ENCODE data around the gene ENOX2. TPM values are rescaled to one million over a fixed set of nuclear protein-coding genes. Genes with fewer than 3 reads are reported as not detected.

Gene ENOX2
- total and polyA plus RNA-seq, 4 donors, result 9.0 to 39.6 (median 22.7) TPM

GRCh38 chrX:130746077-130746476 lies 156.9 kb downstream of the ENOX2 start:
- Histone ChIP-seq H3K27me3 (ENCODE audit: control insufficient read depth in 1 of 2, insufficient read depth in 2 of 2, low read length in 1 of 2) (no peaks in the 10 kb centered on the region), H3K27ac (ENCODE audit: low read depth in 1 of 2, low read length in 2 of 2) (no peak overlapping the region), H3K4me1 (ENCODE audit: control insufficient read depth in 1 of 2, insufficient read depth in 2 of 2, low read length in 2 of 2) (peaks cover 2% of the 10 kb centered on the region in 2 donors), H3K4me3 (ENCODE audit: low read length in 2 of 2) (no peak overlapping the region), H3K36me3 (ENCODE audit: control insufficient read depth in 1 of 2, insufficient read depth in 2 of 2, low read length in 1 of 2) (no peaks in the 10 kb centered on the region), H3K9me3 (ENCODE audit: control insufficient read depth, low read length) (no peaks in the 10 kb centered on the region)
- no peak for DNase-seq
- no peak for ATAC-seq (ENCODE audit: low FRiP score)
- intact Hi-C loops (cut with DNase I), result no loop called here
- 58 to 75% methylated on average over 3 of the region's 3 CpGs for WGBS, 2 donors

- DNase-seq, result no peak
- peaks cover under 1 to 2% of the 10 kb centered on the region in 2 donors for H3K4me1 ChIP-seq (ENCODE audit: control insufficient read depth in 1 of 2, insufficient read depth in 2 of 2, low read length in 2 of 2)
- 14 to 40% methylated on average over 4 of the region's 4 CpGs for WGBS, 2 donors
- no peaks in the 10 kb centered on the region for H3K27me3 ChIP-seq (ENCODE audit: control insufficient read depth in 1 of 2, insufficient read depth in 2 of 2, low read length in 1 of 2)
- H3K9me3 ChIP-seq (ENCODE audit: control insufficient read depth, low read length), result no peaks in the 10 kb centered on the region
- intact Hi-C loops (cut with DNase I), result no loop called here
- no peaks in the 10 kb centered on the region for H3K36me3 ChIP-seq (ENCODE audit: control insufficient read depth in 1 of 2, insufficient read depth in 2 of 2, low read length in 1 of 2)
- H3K4me3 ChIP-seq (ENCODE audit: low read length in 2 of 2), result peak overlapping the region in 1 of 2 donors; percentile 8
- no peak overlapping the region for H3K27ac ChIP-seq (ENCODE audit: low read depth in 1 of 2, low read length in 2 of 2)
- ATAC-seq (ENCODE audit: low FRiP score), result no peak
These were observed 161.4 kb downstream of the ENOX2 start for GRCh38 chrX:130741584-130741983.

GRCh38 chrX:130741151-130741550 lies 161.9 kb downstream of the ENOX2 start:
- intact Hi-C loops (cut with DNase I), result no loop called here
- 71 to 87% methylated on average over 3 of the region's 3 CpGs for WGBS, 2 donors
- Histone ChIP-seq H3K27me3 (ENCODE audit: control insufficient read depth in 1 of 2, insufficient read depth in 2 of 2, low read length in 1 of 2) (no peaks in the 10 kb centered on the region), H3K4me3 (ENCODE audit: low read length in 2 of 2) (no peak overlapping the region), H3K27ac (ENCODE audit: low read depth in 1 of 2, low read length in 2 of 2) (no peak overlapping the region), H3K36me3 (ENCODE audit: control insufficient read depth in 1 of 2, insufficient read depth in 2 of 2, low read length in 1 of 2) (no peaks in the 10 kb centered on the region), H3K4me1 (ENCODE audit: control insufficient read depth in 1 of 2, insufficient read depth in 2 of 2, low read length in 2 of 2) (peaks cover 0 to 2% of the 10 kb centered on the region in 2 donors), H3K9me3 (ENCODE audit: control insufficient read depth, low read length) (no peaks in the 10 kb centered on the region)
- no peak for ATAC-seq (ENCODE audit: low FRiP score)
- no peak for DNase-seq

- DNase-seq (no peak), ATAC-seq (ENCODE audit: low FRiP score) (no peak)
- 82 to 87% methylated on average over 5 of the region's 5 CpGs for WGBS, 2 donors
These were observed 164.3 kb downstream of the ENOX2 start for GRCh38 chrX:130738638-130739195.

GRCh38 chrX:130734713-130735112 lies 168.3 kb downstream of the ENOX2 start:
- H3K9me3 ChIP-seq (ENCODE audit: control insufficient read depth, low read length), result no peaks in the 10 kb centered on the region
- H3K4me3 ChIP-seq (ENCODE audit: low read length in 2 of 2), result no peak overlapping the region
- H3K27me3 ChIP-seq (ENCODE audit: control insufficient read depth in 1 of 2, insufficient read depth in 2 of 2, low read length in 1 of 2), result no peaks in the 10 kb centered on the region
- H3K27ac ChIP-seq (ENCODE audit: low read depth in 1 of 2, low read length in 2 of 2), result no peak overlapping the region
- no peak for DNase-seq
- H3K36me3 ChIP-seq (ENCODE audit: control insufficient read depth in 1 of 2, insufficient read depth in 2 of 2, low read length in 1 of 2), result no peaks in the 10 kb centered on the region
- ATAC-seq (ENCODE audit: low FRiP score), result no peak
- intact Hi-C loops (cut with DNase I), result no loop called here
- no peaks in the 10 kb centered on the region for H3K4me1 ChIP-seq (ENCODE audit: control insufficient read depth in 1 of 2, insufficient read depth in 2 of 2, low read length in 2 of 2)

More at GRCh38 chrX:130738638-130739195, 164.3 kb downstream of the ENOX2 start:
- intact Hi-C loops (cut with DNase I), result no loop called here
- Histone ChIP-seq H3K9me3 (ENCODE audit: control insufficient read depth, low read length) (no peaks in the 10 kb centered on the region), H3K27ac (ENCODE audit: low read depth in 1 of 2, low read length in 2 of 2) (no peak overlapping the region), H3K4me1 (ENCODE audit: control insufficient read depth in 1 of 2, insufficient read depth in 2 of 2, low read length in 2 of 2) (no peaks in the 10 kb centered on the region), H3K4me3 (ENCODE audit: low read length in 2 of 2) (no peak overlapping the region), H3K27me3 (ENCODE audit: control insufficient read depth in 1 of 2, insufficient read depth in 2 of 2, low read length in 1 of 2) (no peaks in the 10 kb centered on the region), H3K36me3 (ENCODE audit: control insufficient read depth in 1 of 2, insufficient read depth in 2 of 2, low read length in 1 of 2) (no peaks in the 10 kb centered on the region)

- H3K4me3 ChIP-seq (ENCODE audit: low read length in 2 of 2), result no peak overlapping the region
- ATAC-seq (ENCODE audit: low FRiP score), result no peak
- no peaks in the 10 kb centered on the region for H3K36me3 ChIP-seq (ENCODE audit: control insufficient read depth in 1 of 2, insufficient read depth in 2 of 2, low read length in 1 of 2)
- H3K4me1 ChIP-seq (ENCODE audit: control insufficient read depth in 1 of 2, insufficient read depth in 2 of 2, low read length in 2 of 2), result no peaks in the 10 kb centered on the region
- DNase-seq, result no peak
- no peaks in the 10 kb centered on the region for H3K9me3 ChIP-seq (ENCODE audit: control insufficient read depth, low read length)
- intact Hi-C loops (cut with DNase I), result no loop called here
- H3K27me3 ChIP-seq (ENCODE audit: control insufficient read depth in 1 of 2, insufficient read depth in 2 of 2, low read length in 1 of 2), result no peaks in the 10 kb centered on the region
- H3K27ac ChIP-seq (ENCODE audit: low read depth in 1 of 2, low read length in 2 of 2), result no peak overlapping the region
These were observed 174.8 kb downstream of the ENOX2 start for GRCh38 chrX:130728208-130728607.

GRCh38 chrX:130726661-130727060 lies 176.3 kb downstream of the ENOX2 start:
- no peak overlapping the region for H3K4me3 ChIP-seq (ENCODE audit: low read length in 2 of 2)
- no peaks in the 10 kb centered on the region for H3K4me1 ChIP-seq (ENCODE audit: control insufficient read depth in 1 of 2, insufficient read depth in 2 of 2, low read length in 2 of 2)
- DNase-seq (peak in 1 of 2 donors; percentile 47), ATAC-seq (ENCODE audit: low FRiP score) (peak; percentile 46)
- no peak overlapping the region for H3K27ac ChIP-seq (ENCODE audit: low read depth in 1 of 2, low read length in 2 of 2)
- H3K36me3 ChIP-seq (ENCODE audit: control insufficient read depth in 1 of 2, insufficient read depth in 2 of 2, low read length in 1 of 2), result no peaks in the 10 kb centered on the region
- H3K27me3 ChIP-seq (ENCODE audit: control insufficient read depth in 1 of 2, insufficient read depth in 2 of 2, low read length in 1 of 2), result no peaks in the 10 kb centered on the region
- H3K9me3 ChIP-seq (ENCODE audit: control insufficient read depth, low read length), result no peaks in the 10 kb centered on the region
- intact Hi-C loops (cut with DNase I), result no loop called here
- WGBS, 2 donors, result 66 to 73% methylated on average over 3 of the region's 3 CpGs

- H3K27me3 ChIP-seq (ENCODE audit: control insufficient read depth in 1 of 2, insufficient read depth in 2 of 2, low read length in 1 of 2), result no peaks in the 10 kb centered on the region
- WGBS, 2 donors, result 86 to 89% methylated on average over 1 of the region's 1 CpG
- H3K4me1 ChIP-seq (ENCODE audit: control insufficient read depth in 1 of 2, insufficient read depth in 2 of 2, low read length in 2 of 2), result no peaks in the 10 kb centered on the region
- H3K36me3 ChIP-seq (ENCODE audit: control insufficient read depth in 1 of 2, insufficient read depth in 2 of 2, low read length in 1 of 2), result no peaks in the 10 kb centered on the region
- no peak overlapping the region for H3K27ac ChIP-seq (ENCODE audit: low read depth in 1 of 2, low read length in 2 of 2)
- DNase-seq (no peak), ATAC-seq (ENCODE audit: low FRiP score) (no peak)
- H3K4me3 ChIP-seq (ENCODE audit: low read length in 2 of 2), result no peak overlapping the region
- intact Hi-C loops (cut with DNase I), result no loop called here
- H3K9me3 ChIP-seq (ENCODE audit: control insufficient read depth, low read length), result no peaks in the 10 kb centered on the region
These were observed 177.5 kb downstream of the ENOX2 start for GRCh38 chrX:130725519-130725918.

- WGBS, 2 donors, result 54 to 73% methylated on average over 6 of the region's 6 CpGs
- no peaks in the 10 kb centered on the region for H3K27me3 ChIP-seq (ENCODE audit: control insufficient read depth in 1 of 2, insufficient read depth in 2 of 2, low read length in 1 of 2)
- intact Hi-C loops (cut with DNase I), result no loop called here
- no peak overlapping the region for H3K4me3 ChIP-seq (ENCODE audit: low read length in 2 of 2)
- no peak overlapping the region for H3K27ac ChIP-seq (ENCODE audit: low read depth in 1 of 2, low read length in 2 of 2)
- no peaks in the 10 kb centered on the region for H3K9me3 ChIP-seq (ENCODE audit: control insufficient read depth, low read length)
- no peaks in the 10 kb centered on the region for H3K36me3 ChIP-seq (ENCODE audit: control insufficient read depth in 1 of 2, insufficient read depth in 2 of 2, low read length in 1 of 2)
- no peaks in the 10 kb centered on the region for H3K4me1 ChIP-seq (ENCODE audit: control insufficient read depth in 1 of 2, insufficient read depth in 2 of 2, low read length in 2 of 2)
- ATAC-seq (ENCODE audit: low FRiP score) (no peak), DNase-seq (no peak)
These were observed 183.6 kb downstream of the ENOX2 start for GRCh38 chrX:130719413-130719812.
